K562 (cell line): ENCODE data around the gene HRH3.

Experiments used
- BRCA1 ChIP-seq, 2 experiments: fragments of 450-650 bp in 1 of 2; sonication (generic) in 1 of 2; formaldehyde crosslinking in 1 of 2; IDR thresholded peaks; 2 replicates each; pipeline versions ENCODE4 v1.5.0 to v1.6.1; 2017 to 2020; ENCODE audit warnings: mild to moderate bottlenecking in 1 of 2, missing genetic modification reagents in 1 of 2
- JUND ChIP-seq, 2 experiments: IDR thresholded peaks; 2 replicates in 1 of 2; 3 replicates in 1 of 2; pipeline ENCODE4 v1.6.1; 2011; ENCODE audit warnings: borderline replicate concordance in 2 of 2, low read depth in 2 of 2, low read length in 2 of 2, improper control_type of control experiment in 1 of 2, missing biosample characterization in 1 of 2, missing genetic modification characterization in 1 of 2, missing genetic modification reagents in 1 of 2
- RUNX1 ChIP-seq: sonication (generic); IDR thresholded peaks from 2 replicates; pipeline ENCODE4 v1.6.1; 2016; ENCODE audit warnings: antibody characterized with exemption, low read depth

DNA sequence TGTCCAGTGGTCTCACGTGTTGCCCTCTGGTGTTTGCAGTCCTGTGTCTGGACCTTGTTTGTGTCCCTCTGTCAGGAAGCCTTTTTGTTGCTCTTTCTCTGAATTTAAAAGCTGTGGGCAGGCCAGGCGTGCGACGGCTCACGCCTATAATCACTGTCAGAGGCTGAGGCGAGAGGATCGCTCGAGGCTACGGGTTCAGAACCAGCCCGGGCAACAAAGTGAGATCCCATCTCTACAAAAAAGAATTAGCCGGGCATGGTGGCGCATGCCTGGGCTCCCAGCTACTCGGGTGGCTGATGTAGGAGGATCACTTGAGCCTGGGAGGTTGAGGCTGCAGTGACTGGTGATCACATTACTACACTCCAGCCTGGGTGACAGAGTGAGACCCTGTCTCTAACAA, 46.8 kb upstream of the HRH3 start:
- TF ChIP-seq BRCA1 (IDR thresholded peaks at IDR 0.05) (no peak), BRCA1 (CRISPR knock-in tag; IDR thresholded peaks at IDR 0.05) (no peak), RUNX1 (no peak), JUND (IDR thresholded peaks at IDR 0.05; ENCODE audit: borderline replicate concordance, low read depth, low read length) (no peak), JUND (tag; IDR thresholded peaks at IDR 0.05; ENCODE audit: borderline replicate concordance, low read depth, low read length) (no peak)
